ENCODE results near the gene CDKAL1.

DNA sequence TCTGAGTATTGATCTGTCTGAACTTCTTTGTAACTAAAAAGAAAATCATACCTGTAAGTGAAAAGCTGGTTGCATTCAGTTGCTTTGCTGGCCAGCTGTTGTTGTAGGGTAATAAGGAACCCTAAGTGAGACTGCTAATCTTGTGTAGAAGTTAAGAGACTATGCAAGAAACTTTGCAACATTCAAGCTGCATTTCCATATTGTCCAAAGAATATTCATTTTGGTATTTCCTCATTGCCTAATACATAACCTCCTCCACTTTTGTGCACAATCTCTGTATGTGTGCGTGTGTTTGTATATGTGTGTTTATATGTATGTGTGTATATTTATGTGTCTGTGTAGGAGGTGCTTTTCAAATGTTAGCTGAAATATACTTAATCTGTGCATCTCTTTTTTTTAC, 414.9 kb downstream of the CDKAL1 start:
- TF ChIP-seq ARHGAP35 (CRISPR knock-in tag; IDR thresholded peaks at IDR 0.05; ENCODE audit: borderline replicate concordance), result no peak
- TF ChIP-seq JUND (CRISPR knock-in tag; IDR thresholded peaks at IDR 0.05), result no peak
- TF ChIP-seq MXI1 (IDR thresholded peaks at IDR 0.05; ENCODE audit: borderline replicate concordance, low read depth, low read length), result no peak
- TF ChIP-seq KDM1A (CRISPR knock-in tag; IDR thresholded peaks at IDR 0.05), result no peak
- no peak for TF ChIP-seq RBFOX2 (IDR thresholded peaks at IDR 0.05; ENCODE audit: low read depth, low read length)
